T-helper 2 cell treated with Interferon-gamma antibody and Interleukin-4, amounts not matched to agents 100 ng/mL and 5 ng/mL, for 36 hours (primary cell): ENCODE measurements around the gene CYP4F22. TPM values are rescaled to one million over a fixed set of nuclear protein-coding genes. Genes with fewer than 3 reads are reported as not detected.
"Not testable (repeated sequence)": the region's sequence is repeated elsewhere in the genome, so short reads cannot be mapped to it uniquely, and the experiment has no call there.

ENCODE experiments used
- intact Hi-C: fragments of 100-400 bp; cut with micrococcal nuclease; formaldehyde crosslinking; loops from one replicate; pipeline ENCODE4 v1.15.1; 2023
- total RNA-seq: library from RNA; stranded (reverse); gene quantifications from 2 replicates; pipeline ENCODE4 v1.2.3, GENCODE V29; 2022

Gene CYP4F22
- total RNA-seq, 1 donor from 2014 or later, result 0.55 TPM

DNA sequence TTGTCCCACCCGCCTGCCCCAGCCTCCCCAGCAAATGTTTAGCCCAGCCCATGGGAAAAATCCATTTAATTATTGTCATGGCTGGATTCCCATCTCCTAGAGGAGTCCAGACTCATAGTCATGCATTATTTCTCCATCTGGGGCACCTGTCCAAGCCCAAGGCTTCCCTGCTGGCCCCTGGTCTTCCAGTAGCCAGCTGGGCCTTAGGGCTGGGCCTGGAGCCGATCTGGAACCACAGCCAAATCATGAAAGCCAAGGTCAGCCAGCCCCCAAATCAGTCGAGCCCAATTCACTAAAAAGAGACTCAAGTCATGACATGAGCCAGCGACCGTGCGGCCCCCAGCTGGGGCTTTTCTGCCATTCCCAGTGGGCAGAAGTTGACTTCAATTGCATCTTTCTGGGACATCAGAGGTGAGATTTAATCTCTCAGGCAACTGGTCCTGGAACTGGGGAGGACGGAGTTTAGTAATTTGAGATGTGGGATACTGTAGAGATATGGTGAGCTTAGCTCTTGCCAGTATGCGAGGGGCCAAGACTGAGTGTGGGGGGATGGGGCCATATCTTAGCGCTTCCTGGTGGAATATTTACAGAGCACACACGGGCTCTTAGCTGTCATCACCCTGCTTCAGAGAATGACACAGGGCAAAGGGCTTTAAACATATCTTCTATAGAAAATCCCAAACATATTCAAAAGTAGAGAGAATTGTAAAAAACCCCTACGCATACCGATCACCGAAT is 19.7 kb upstream of the CYP4F22 start:
- intact Hi-C loops, result no loop called here

DNA sequence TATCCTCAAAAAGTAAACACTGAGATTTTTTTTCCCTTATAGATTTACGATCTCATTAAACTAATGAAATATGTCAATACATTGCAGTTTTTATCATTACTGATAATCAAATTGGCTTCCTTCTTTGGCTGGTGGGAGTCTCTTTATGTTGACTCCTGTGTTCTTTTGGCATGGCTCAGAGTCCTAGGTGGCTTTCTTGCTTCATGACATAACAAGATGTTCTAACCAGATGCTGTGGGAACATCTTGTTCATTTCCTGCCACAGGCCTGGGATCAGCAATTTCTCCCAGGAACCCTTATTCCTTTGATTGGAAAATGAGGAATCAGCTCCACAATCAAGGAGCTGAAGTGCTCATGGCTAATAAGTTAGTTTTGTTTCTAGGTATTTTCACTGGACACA is 13.2 kb upstream of the CYP4F22 start:
- intact Hi-C loops, result no loop called here

DNA sequence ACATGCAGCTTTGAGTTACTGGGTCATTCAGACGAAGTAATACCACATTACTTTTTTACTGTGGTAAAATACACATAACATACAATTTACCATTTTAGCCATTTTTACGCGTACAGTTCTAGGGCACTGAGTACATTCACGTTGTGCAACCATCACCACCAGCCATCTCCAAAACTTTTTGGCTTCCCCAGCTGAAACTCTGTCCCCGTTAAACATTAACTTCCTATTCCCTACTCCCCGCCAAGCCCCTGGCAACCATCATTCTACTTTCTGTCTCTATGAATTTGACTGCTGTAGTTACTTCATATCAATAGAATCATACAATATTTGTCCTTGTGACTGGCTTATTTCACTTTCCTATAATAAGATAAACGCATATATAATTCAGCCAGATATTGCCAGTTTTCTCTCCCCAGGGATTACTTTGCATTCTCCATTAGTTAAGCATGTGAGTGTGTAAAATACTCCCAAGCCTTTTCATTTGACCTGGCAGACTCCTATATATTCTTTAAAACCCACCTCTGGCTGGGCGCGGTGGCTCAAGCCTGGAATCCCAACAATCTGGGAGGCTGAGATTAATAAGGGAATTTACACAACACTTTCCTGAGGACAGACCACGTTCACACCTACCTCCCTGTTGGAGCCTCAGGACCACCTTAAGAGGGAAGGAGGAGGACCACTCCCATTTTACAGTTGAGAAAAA is 10.0 kb upstream of the CYP4F22 start:
- intact Hi-C loops, result no loop called here

DNA sequence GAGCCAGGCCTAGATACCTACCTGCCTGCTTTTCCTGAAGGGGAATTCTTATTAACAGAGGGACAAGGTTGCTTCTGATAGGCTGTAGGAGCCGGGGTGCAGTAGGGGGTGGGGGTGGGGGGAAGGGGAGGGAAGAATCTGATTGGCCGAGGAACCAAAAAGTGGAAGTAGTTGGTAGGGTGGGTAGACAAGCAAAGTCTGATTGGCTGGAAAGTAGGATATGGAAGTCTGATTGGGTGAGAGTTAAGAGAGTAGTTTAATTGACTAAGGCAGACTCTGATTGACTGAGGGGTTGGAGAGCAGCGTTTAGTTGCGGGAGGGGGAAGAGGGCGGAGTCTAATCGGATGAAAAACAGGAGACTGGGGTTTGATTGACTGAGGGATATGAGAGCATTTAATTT is 9.4 kb upstream of the CYP4F22 start:
- intact Hi-C loops, result no loop called here

GRCh38 chr19:15501596-15501995 is 6.7 kb upstream of the CYP4F22 start:
- intact Hi-C loops, result no loop called here

- intact Hi-C loops, result no loop called here
Observed at GRCh38 chr19:15502264-15502663, 6.1 kb upstream of the CYP4F22 start.

DNA sequence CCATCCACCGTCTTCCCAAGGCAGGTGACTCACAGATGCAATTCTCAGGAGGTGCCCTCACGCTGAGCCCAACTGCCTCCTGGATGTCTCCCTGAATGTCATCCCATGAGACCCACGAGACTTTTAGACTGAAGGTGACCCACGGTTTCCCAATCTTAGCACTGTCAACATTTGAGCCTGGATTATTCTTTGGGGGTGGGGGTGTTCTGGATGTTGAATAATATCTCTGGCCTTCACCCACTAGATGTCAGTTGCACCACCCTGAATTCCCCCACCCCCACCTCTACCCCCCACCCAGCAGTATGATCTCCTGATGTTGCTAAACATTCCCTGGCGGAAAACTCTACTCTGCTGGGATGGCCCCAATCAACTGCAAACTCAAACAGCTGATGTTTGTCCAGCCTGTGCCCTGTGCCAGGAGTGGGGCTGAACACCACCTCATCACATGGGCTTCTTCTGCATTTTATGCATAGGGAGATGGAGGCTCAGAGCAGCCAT is 2.2 kb upstream of the CYP4F22 start:
- intact Hi-C loops, result no loop called here

DNA sequence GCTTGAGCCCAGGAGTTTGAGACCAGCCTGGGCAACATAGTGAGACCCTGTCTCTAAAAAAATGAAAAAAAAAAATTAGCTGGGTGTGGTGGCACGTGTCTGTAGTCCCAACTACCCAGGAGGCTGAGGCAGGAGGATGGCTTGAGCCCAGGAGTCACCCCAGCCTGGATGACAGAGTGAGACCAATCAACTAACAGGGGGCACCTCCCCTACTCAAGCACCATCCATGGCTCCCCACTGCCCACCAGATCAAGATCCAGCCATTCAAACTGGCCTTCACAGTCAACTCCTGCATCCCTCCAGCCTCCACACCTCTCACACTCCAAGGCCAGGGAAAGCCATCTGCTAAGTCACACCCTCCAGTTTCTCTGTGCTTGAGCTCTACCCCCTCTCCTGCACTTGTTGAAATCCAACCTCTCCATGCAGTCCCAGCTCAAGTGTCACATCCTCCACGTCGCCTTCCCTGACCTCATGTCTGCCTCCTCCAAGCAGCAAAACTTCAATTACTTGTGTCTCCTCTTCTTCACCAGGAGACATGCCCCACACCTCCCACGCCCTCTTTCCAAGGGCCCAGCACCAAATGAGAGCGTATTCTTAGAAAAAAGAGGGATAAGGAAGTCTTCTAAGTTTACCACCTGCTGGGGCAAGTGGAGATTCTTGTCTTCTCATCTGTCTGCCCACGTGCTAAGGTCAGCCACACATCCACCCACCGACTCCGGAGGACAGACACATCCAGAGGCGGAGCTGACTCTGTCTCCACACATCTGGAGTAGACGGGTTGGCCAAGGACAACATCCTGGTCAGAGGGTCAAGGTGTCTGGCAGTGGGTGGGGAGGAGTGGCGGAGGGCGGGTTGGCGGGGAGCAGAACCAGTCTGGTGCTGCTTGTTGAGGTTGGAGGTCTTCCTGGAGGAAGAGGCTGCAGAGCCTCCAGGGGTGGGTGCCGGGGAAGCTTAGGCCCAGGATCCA is 974 bp upstream of the CYP4F22 start:
- intact Hi-C loops, result no loop called here

GRCh38 chr19:15511671-15512424 is 3.5 kb downstream of the CYP4F22 start:
- intact Hi-C loops, result no loop called here

GRCh38 chr19:15515227-15515625 is 6.9 kb downstream of the CYP4F22 start:
- intact Hi-C loops, result not testable (repeated sequence)

DNA sequence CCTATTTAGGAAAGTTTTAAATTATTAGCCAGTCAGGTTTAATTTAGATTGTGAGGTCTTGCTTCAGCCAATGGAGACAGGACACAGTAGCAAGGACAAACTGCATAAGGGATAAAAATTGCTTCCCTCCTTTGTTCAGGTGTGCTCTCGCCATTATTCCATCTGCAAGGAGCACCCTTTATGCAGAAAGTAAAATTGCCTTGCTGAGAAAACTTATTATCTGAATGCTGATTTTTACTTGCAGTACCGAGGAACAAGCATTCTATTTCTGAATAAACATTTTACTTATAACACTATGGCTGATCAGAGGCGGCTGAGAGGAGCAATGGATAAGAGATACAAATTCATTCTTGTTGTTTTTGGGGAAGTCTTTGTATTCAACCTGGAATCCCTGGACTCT is 8.0 kb downstream of the CYP4F22 start:
- intact Hi-C loops, result no loop called here

DNA sequence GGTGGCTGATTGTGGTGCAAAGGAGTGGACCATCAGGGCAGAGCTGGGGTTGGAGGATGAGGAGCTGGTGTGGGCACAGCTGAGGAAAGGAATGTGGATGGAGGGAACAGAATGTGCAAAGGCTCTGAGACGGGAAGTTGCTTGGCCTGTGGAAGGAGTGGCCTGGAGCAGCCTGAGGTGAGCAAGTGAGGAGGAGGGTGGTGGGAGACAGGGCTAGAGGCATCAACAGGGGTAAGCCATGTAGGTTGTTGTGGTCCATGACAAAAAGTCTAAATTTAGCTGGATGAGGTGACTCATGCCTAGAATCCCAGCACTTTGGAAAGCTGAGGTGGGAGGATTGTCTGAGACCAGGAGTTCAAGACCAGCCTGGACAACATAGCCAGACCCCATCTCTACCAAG is 9.5 kb downstream of the CYP4F22 start:
- intact Hi-C loops, result no loop called here

- intact Hi-C loops, result no loop called here
Observed at GRCh38 chr19:15519433-15519976, 11.2 kb downstream of the CYP4F22 start.

GRCh38 chr19:15524781-15525180 is 16.5 kb downstream of the CYP4F22 start:
- intact Hi-C loops, result no loop called here

- intact Hi-C loops, result no loop called here
Observed at GRCh38 chr19:15525291-15525690, 17.0 kb downstream of the CYP4F22 start.

GRCh38 chr19:15526408-15526807 is 18.1 kb downstream of the CYP4F22 start:
- intact Hi-C loops, result no loop called here

- intact Hi-C loops, result no loop called here
Observed at GRCh38 chr19:15527705-15528104, 19.4 kb downstream of the CYP4F22 start.

GRCh38 chr19:15529774-15530372 is 21.5 kb downstream of the CYP4F22 start:
- intact Hi-C loops, result no loop called here

DNA sequence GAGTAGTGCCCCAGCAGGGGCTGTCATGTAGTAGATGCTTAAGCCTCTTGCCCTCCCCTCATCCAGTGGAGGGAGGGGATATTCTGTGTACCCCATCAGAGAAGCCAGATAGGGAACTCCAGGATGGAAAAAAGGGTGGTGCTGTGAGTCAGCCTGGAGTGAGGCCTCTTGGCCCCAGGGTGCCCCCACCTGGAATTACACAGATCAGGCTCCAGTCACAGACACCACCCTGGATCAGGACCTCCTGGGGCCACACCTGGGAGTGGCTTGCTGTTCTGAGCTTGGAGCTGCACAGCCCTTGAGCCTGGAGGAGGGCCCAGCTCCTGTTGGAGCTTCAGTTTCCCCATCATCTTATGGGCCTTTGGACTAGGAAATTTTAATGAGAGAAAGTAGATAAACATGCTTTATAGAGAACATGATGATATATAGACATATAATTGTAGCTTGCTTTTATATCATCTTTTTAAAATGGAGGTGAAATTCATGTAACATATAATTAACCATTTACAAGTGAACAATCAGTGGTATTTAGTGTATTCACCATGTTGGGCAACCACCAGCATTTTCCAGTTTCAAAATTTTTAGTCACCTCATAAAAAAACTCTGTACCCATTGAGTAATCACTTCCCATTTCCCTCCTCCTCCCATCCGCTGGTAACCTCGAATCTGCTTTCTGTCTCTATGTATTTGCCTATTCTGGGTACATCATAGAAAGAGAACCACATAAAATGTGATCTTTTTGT is 24.6 kb downstream of the CYP4F22 start:
- intact Hi-C loops, result no loop called here

DNA sequence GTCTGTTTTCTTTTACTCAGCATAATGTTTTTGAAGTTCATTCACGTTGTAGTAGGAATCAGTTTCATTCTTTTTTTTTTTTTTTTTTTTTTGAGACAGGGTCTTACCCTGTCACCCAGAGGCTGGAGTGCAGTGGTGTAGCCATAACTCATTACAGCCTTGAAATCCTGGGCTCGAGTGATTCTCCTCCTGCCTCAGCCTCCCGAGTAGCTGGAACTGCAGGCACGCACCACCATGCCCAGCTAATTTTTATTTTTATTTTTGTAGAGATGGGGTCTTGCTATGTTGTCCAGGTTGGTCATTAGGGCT is 25.2 kb downstream of the CYP4F22 start:
- intact Hi-C loops, result not testable (repeated sequence)
